Measurements from ENCODE around the gene LDLRAD1.
"Not testable (repeated sequence)": the region's sequence is repeated elsewhere in the genome, so short reads cannot be mapped to it uniquely, and the experiment has no call there.

The LDLRAD1 gene

GRCh38 chr1:54012008-54012325 lies 6.0 kb downstream of the LDLRAD1 start:
- Histone ChIP-seq H3K9ac (ENCODE audit: low read length) (no peak overlapping the region), H3K4me3 (ENCODE audit: low read length) (no peak overlapping the region), H3K4me1 (ENCODE audit: control insufficient read depth, insufficient read depth, low read length) (no peaks in the 10 kb centered on the region), H3K27me3 (ENCODE audit: control insufficient read depth, insufficient read depth, low read length) (no peaks in the 10 kb centered on the region), H3K36me3 (ENCODE audit: control insufficient read depth, insufficient read depth, low read length) (no peaks in the 10 kb centered on the region), H3K27ac (ENCODE audit: low read depth, low read length) (no peak overlapping the region)

GRCh38 chr1:54011316-54012007 lies 6.5 kb downstream of the LDLRAD1 start:
- H3K27ac ChIP-seq (ENCODE audit: low read depth, low read length), result no peak overlapping the region
- H3K4me3 ChIP-seq (ENCODE audit: low read length), result no peak overlapping the region
- H3K27me3 ChIP-seq (ENCODE audit: control insufficient read depth, insufficient read depth, low read length), result no peaks in the 10 kb centered on the region
- no peaks in the 10 kb centered on the region for H3K36me3 ChIP-seq (ENCODE audit: control insufficient read depth, insufficient read depth, low read length)
- no peaks in the 10 kb centered on the region for H3K4me1 ChIP-seq (ENCODE audit: control insufficient read depth, insufficient read depth, low read length)
- no peak overlapping the region for H3K9ac ChIP-seq (ENCODE audit: low read length)

DNA sequence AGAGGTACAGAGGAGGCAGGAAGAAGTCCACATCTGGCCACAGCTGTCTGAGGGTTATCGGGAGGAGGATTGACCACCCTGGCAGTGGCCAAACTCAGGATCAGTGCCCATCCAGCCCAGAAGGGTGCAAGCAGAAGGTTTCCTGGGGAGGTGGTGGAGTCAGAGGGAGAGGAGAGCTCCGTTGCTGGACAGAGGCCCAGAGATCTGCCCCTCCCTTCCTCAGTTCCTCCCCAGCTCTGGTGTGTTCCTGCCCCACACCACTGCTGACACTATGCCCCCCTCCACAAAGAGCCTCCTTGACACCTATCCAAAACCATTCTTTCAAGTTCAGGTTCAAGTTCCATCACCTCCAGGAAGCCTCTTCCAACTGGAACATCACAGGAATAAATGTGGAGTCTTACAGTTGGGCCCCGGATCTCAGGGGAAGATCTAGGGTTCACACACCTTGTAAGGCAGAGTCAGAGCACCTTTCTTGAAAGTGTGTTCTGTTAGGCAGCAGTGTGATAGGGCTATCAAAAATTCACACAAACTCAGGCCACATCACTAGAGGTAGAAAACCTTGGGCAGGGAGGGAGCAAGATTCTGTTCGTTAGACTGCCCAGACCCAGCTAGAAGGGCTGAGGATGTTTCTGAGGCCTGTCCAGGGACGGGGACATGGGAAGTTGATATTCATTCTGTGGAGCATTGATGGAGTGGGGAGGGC lies 7.4 kb downstream of the LDLRAD1 start:
- no peaks in the 10 kb centered on the region for H3K36me3 ChIP-seq (ENCODE audit: control insufficient read depth, insufficient read depth, low read length)
- no peaks in the 10 kb centered on the region for H3K4me1 ChIP-seq (ENCODE audit: control insufficient read depth, insufficient read depth, low read length)
- H3K27me3 ChIP-seq (ENCODE audit: control insufficient read depth, insufficient read depth, low read length), result no peaks in the 10 kb centered on the region
- H3K4me3 ChIP-seq (ENCODE audit: low read length), result no peak overlapping the region
- no peak overlapping the region for H3K27ac ChIP-seq (ENCODE audit: low read depth, low read length)
- no peak overlapping the region for H3K9ac ChIP-seq (ENCODE audit: low read length)

DNA sequence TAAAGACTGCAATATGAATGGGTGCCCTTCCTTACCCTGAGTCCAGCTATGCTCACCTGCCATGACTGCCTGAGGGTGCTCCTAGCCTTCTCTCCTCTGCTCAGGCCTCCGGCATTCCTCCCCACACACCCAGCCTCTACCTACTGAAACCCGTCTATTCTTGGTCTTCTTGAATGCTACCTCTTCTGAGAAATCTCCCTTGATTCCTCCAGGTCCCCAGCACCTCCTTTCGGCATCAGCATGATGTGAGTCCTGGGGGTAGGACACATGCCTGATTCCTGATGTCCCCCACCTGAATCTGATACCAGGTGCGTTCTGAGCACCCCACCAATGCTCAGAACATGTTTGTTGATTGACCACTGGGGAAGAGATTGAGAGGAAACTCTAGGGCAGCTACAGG lies 8.6 kb downstream of the LDLRAD1 start:
- Histone ChIP-seq H3K9ac (ENCODE audit: low read length) (no peak overlapping the region), H3K4me3 (ENCODE audit: low read length) (no peak overlapping the region), H3K36me3 (ENCODE audit: control insufficient read depth, insufficient read depth, low read length) (no peaks in the 10 kb centered on the region)

GRCh38 chr1:54008876-54009275 lies 9.1 kb downstream of the LDLRAD1 start:
- Histone ChIP-seq H3K27me3 (ENCODE audit: control insufficient read depth, insufficient read depth, low read length) (no peaks in the 10 kb centered on the region), H3K9ac (ENCODE audit: low read length) (no peak overlapping the region), H3K4me1 (ENCODE audit: control insufficient read depth, insufficient read depth, low read length) (no peaks in the 10 kb centered on the region), H3K27ac (ENCODE audit: low read depth, low read length) (no peak overlapping the region), H3K4me3 (ENCODE audit: low read length) (no peak overlapping the region), H3K36me3 (ENCODE audit: control insufficient read depth, insufficient read depth, low read length) (no peaks in the 10 kb centered on the region)

More for the DNA sequence above, 8.6 kb downstream of the LDLRAD1 start:
- Histone ChIP-seq H3K27me3 (ENCODE audit: control insufficient read depth, insufficient read depth, low read length) (no peaks in the 10 kb centered on the region), H3K27ac (ENCODE audit: low read depth, low read length) (no peak overlapping the region), H3K4me1 (ENCODE audit: control insufficient read depth, insufficient read depth, low read length) (no peaks in the 10 kb centered on the region)

GRCh38 chr1:54007613-54008012 lies 10.4 kb downstream of the LDLRAD1 start:
- Histone ChIP-seq H3K9ac (ENCODE audit: low read length) (no peak overlapping the region), H3K27me3 (ENCODE audit: control insufficient read depth, insufficient read depth, low read length) (no peaks in the 10 kb centered on the region), H3K27ac (ENCODE audit: low read depth, low read length) (no peak overlapping the region), H3K36me3 (ENCODE audit: control insufficient read depth, insufficient read depth, low read length) (no peaks in the 10 kb centered on the region), H3K4me3 (ENCODE audit: low read length) (no peak overlapping the region), H3K4me1 (ENCODE audit: control insufficient read depth, insufficient read depth, low read length) (no peaks in the 10 kb centered on the region)

DNA sequence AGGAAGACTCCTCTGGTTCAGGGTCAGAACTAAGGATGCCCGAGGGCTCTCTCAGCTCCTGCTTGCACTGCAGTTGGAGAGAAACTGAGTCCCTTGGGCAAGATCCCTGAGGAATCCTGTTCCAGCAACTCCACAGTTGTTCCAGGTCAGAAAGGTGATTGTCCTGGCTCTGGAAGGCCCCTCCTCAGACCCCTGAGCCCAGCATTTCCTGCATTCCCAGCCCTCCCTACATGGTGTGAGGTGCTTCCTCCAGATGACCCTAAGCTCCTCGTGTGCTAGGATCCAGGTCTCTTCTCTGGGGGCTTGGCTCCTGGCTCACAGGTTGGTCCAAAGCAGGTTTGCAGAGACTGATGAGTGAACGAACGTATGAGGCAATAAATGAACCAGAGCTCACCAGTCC lies 11.5 kb downstream of the LDLRAD1 start:
- no peak overlapping the region for H3K9ac ChIP-seq (ENCODE audit: low read length)
- no peak overlapping the region for H3K4me3 ChIP-seq (ENCODE audit: low read length)
- no peaks in the 10 kb centered on the region for H3K36me3 ChIP-seq (ENCODE audit: control insufficient read depth, insufficient read depth, low read length)

DNA sequence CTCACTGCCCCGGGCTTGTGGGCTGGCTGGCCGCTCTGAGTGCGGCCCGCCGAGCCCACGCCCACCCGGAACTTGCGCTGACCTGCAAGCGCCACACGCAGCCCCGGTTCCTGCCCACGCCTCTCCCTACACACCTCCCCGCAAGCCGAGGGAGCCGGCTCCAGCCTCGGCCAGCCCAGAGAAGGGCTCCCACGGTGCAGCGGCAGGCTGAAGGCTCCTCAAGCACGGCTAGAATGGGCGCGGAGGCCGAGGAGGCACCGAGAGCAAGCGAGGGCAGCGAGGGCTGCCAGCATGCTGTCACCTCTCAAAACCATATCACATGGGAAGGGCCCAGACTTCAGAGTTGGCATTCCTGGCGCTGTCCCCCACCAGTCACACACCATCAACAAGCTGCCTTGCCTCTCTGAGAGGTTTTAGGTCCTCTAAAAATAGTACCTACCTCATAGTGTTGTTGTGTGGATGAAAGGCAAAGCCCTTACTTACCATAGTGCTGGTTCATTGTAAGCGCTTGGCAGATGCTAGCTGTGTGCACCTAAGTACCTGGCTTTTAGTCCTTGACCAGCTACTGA lies 13.4 kb downstream of the LDLRAD1 start:
- no peaks in the 10 kb centered on the region for H3K27me3 ChIP-seq (ENCODE audit: control insufficient read depth, insufficient read depth, low read length)
- H3K36me3 ChIP-seq (ENCODE audit: control insufficient read depth, insufficient read depth, low read length), result no peaks in the 10 kb centered on the region
- no peak overlapping the region for H3K9ac ChIP-seq (ENCODE audit: low read length)
- H3K27ac ChIP-seq (ENCODE audit: low read depth, low read length), result no peak overlapping the region
- H3K4me1 ChIP-seq (ENCODE audit: control insufficient read depth, insufficient read depth, low read length), result no peaks in the 10 kb centered on the region
- no peak overlapping the region for H3K4me3 ChIP-seq (ENCODE audit: low read length)

More for the DNA sequence above, 11.5 kb downstream of the LDLRAD1 start:
- Histone ChIP-seq H3K27ac (ENCODE audit: low read depth, low read length) (no peak overlapping the region), H3K27me3 (ENCODE audit: control insufficient read depth, insufficient read depth, low read length) (no peaks in the 10 kb centered on the region), H3K4me1 (ENCODE audit: control insufficient read depth, insufficient read depth, low read length) (no peaks in the 10 kb centered on the region)

- H3K9ac ChIP-seq (ENCODE audit: low read length); H3K36me3 ChIP-seq (ENCODE audit: control insufficient read depth, insufficient read depth, low read length); H3K4me1 ChIP-seq (ENCODE audit: control insufficient read depth, insufficient read depth, low read length); H3K27me3 ChIP-seq (ENCODE audit: control insufficient read depth, insufficient read depth, low read length); H3K4me3 ChIP-seq (ENCODE audit: low read length); H3K27ac ChIP-seq (ENCODE audit: low read depth, low read length): not testable (repeated sequence)
These were observed 14.1 kb downstream of the LDLRAD1 start for GRCh38 chr1:54003750-54004480.

- Histone ChIP-seq H3K9ac (ENCODE audit: low read length) (no peak overlapping the region), H3K27me3 (ENCODE audit: control insufficient read depth, insufficient read depth, low read length) (no peaks in the 10 kb centered on the region), H3K27ac (ENCODE audit: low read depth, low read length) (no peak overlapping the region), H3K4me1 (ENCODE audit: control insufficient read depth, insufficient read depth, low read length) (no peaks in the 10 kb centered on the region), H3K36me3 (ENCODE audit: control insufficient read depth, insufficient read depth, low read length) (no peaks in the 10 kb centered on the region), H3K4me3 (ENCODE audit: low read length) (no peak overlapping the region)
These were observed 14.7 kb downstream of the LDLRAD1 start for GRCh38 chr1:54003249-54003646.

DNA sequence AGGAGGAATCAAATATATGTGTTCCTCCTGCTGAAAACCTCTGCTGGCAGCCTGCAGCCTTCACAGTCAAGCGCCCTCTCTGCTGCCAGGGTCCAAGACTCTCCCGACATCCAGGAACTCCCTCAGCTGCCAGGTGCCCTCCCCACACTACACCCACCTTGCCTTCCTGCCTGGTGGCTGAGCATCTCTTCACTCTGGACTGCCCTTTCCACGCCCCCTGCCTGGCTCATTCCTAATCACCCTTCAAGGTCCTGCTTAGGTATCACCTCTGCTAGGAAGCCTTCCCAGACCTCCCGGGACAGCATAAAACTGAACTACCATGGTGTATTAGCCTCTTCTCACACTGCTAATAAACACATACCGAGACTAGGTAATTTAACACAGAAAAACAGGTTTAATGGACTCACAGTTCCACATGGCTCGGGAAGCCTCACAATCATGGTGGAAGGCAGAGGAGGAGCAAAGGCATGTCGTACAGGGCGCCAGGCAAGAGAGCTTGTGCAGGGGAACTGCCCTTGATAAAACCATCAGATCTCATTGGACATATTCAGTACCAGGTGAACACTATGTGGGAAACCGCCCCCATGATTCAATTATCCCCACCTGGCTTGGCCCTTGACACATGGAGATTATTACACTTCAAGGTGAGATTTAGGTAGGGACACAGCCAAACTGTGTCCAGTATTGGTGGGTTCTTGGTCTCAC lies 15.3 kb downstream of the LDLRAD1 start:
- no peaks in the 10 kb centered on the region for H3K4me1 ChIP-seq (ENCODE audit: control insufficient read depth, insufficient read depth, low read length)
- no peak overlapping the region for H3K9ac ChIP-seq (ENCODE audit: low read length)
- no peak overlapping the region for H3K4me3 ChIP-seq (ENCODE audit: low read length)
- H3K27me3 ChIP-seq (ENCODE audit: control insufficient read depth, insufficient read depth, low read length), result no peaks in the 10 kb centered on the region
- H3K36me3 ChIP-seq (ENCODE audit: control insufficient read depth, insufficient read depth, low read length), result no peaks in the 10 kb centered on the region
- no peak overlapping the region for H3K27ac ChIP-seq (ENCODE audit: low read depth, low read length)

DNA sequence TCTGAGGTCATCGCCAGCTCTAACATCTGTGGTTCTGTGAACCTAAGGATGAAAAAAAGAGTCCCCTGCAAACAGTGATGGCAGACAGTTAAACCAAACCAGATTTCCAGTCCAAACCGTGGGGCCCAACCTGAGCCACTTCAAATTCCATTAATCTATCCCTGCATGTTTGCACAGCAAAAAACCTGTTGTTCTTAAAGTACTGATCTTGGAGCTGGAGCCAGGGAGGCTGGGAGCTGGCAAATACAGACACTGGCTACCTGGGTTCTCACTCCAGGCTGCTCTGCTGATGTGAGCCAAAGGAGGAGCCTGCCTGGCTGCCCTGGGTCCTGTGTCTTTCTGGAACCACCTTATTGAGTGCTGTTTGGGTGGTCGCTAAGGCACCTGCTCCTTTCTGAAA lies 16.4 kb downstream of the LDLRAD1 start:
- Histone ChIP-seq H3K4me1 (ENCODE audit: control insufficient read depth, insufficient read depth, low read length) (no peaks in the 10 kb centered on the region), H3K27ac (ENCODE audit: low read depth, low read length) (no peak overlapping the region), H3K27me3 (ENCODE audit: control insufficient read depth, insufficient read depth, low read length) (no peaks in the 10 kb centered on the region), H3K9ac (ENCODE audit: low read length) (no peak overlapping the region), H3K36me3 (ENCODE audit: control insufficient read depth, insufficient read depth, low read length) (no peaks in the 10 kb centered on the region), H3K4me3 (ENCODE audit: low read length) (no peak overlapping the region)
